H1 (cell line): ENCODE data around the gene RBFOX1. TPM values are rescaled to one million over a fixed set of nuclear protein-coding genes. Genes with fewer than 3 reads are reported as not detected.

ENCODE experiments used
- CTCF ChIA-PET: fragments of 300-600 bp; sonication (Branson Sonifier 250); formaldehyde crosslinking; loops from one replicate; lab custom pipeline; 2021; ENCODE audit not compliant: partially characterized antibody; lab: Charles Lee
- POLR2A ChIA-PET: fragments of 300-600 bp; sonication (Branson Sonifier 250); formaldehyde crosslinking; loops from one replicate; lab custom pipeline; 2021; ENCODE audit warnings: inconsistent platforms; ENCODE audit not compliant: partially characterized antibody; lab: Charles Lee
- DNase-seq, 2 experiments: peaks; one replicate each; pipeline versions ENCODE4 v3.0.0 to v3.0.0-alpha.2; 2010 to 2022; ENCODE audit warnings: low spot score in 2 of 2, low read depth in 1 of 2, mixed read lengths in 1 of 2
- FAIRE-seq: peaks from 2 replicates; lab custom pipeline; 2011; peaks lifted over from hg19 to GRCh38; lab: Jason Lieb, UNC
- H2AFZ ChIP-seq: 2 replicates; pipeline ENCODE4 v1.8.1; 2012; ENCODE audit warnings: low read length, inconsistent platforms
- H2AK5ac ChIP-seq: 2 replicates; pipeline ENCODE4 v1.6.1; 2013; ENCODE audit warnings: low read depth, low read length
- H2BK120ac ChIP-seq: replicated peaks from 2 replicates; pipeline ENCODE3; 2013; ENCODE audit warnings: low read depth, low read length, inconsistent platforms
- H2BK12ac ChIP-seq: 2 replicates; pipeline ENCODE4 v1.6.1; 2013; ENCODE audit warnings: low read depth, low read length
- H2BK15ac ChIP-seq: 2 replicates; pipeline ENCODE4 v1.6.1; 2013; ENCODE audit warnings: low read length
- H2BK20ac ChIP-seq: 2 replicates; pipeline ENCODE4 v1.6.1; 2013; ENCODE audit warnings: low read length
- H2BK5ac ChIP-seq: 2 replicates; pipeline ENCODE4 v1.6.1; 2013; ENCODE audit warnings: low read depth, low read length
- H3K14ac ChIP-seq: 2 replicates; pipeline ENCODE4 v1.6.1; 2013; ENCODE audit warnings: inconsistent platforms; ENCODE audit not compliant: insufficient read length
- H3K18ac ChIP-seq: 2 replicates; pipeline ENCODE4 v1.6.1; 2013; ENCODE audit warnings: low read length; ENCODE audit errors: extremely low read depth
- H3K23ac ChIP-seq: 2 replicates; pipeline ENCODE4 v1.6.1; 2013; ENCODE audit warnings: inconsistent platforms; ENCODE audit not compliant: insufficient read length
- H3K23me2 ChIP-seq: 2 replicates; pipeline ENCODE4 v1.6.1; 2013; ENCODE audit warnings: low read depth, low read length
- H3K27ac ChIP-seq: 2 replicates; pipeline ENCODE4 v1.6.1; 2011; ENCODE audit warnings: low read depth, low read length, inconsistent platforms
- H3K27me3 ChIP-seq, 4 experiments: replicated peaks in 1 of 4; 1 replicate in 1 of 4; 2 replicates in 3 of 4; pipeline versions ENCODE4 v1.6.1 to v1.8.1; 2011 to 2013; ENCODE audit warnings: low read length in 3 of 4, mild to moderate bottlenecking in 3 of 4, inconsistent platforms in 2 of 4, mixed read lengths in 2 of 4, moderate library complexity in 1 of 4; ENCODE audit not compliant: control insufficient read depth in 3 of 4, insufficient read depth in 3 of 4; ENCODE audit errors: extremely low read depth in 1 of 4
- H3K36me3 ChIP-seq, 4 experiments: 2 replicates each; pipeline versions ENCODE4 v1.6.1 to v1.8.1; 2011 to 2013; ENCODE audit warnings: mild to moderate bottlenecking in 4 of 4, low read length in 3 of 4, moderate library complexity in 2 of 4, control low read depth in 1 of 4, inconsistent platforms in 1 of 4; ENCODE audit not compliant: insufficient read depth in 4 of 4, control insufficient read depth in 2 of 4
- H3K4ac ChIP-seq: replicated peaks from 2 replicates; pipeline ENCODE3; 2013; ENCODE audit warnings: low read length, low read depth, mixed read lengths, inconsistent platforms; ENCODE audit not compliant: insufficient read length
- H3K4me1 ChIP-seq, 4 experiments: replicated peaks in 1 of 4; 1 replicate in 1 of 4; 2 replicates in 3 of 4; pipeline versions ENCODE4 v1.6.1 to v1.8.1; 2011 to 2013; ENCODE audit warnings: low read length in 3 of 4, inconsistent platforms in 2 of 4, mixed read lengths in 1 of 4; ENCODE audit not compliant: insufficient read depth in 4 of 4, control insufficient read depth in 3 of 4
- H3K4me2 ChIP-seq, 2 experiments: 2 replicates each; pipeline versions ENCODE4 v1.6.1 to v1.8.1; 2011 to 2013; ENCODE audit warnings: low read depth in 2 of 2, low read length in 2 of 2, control low read depth in 1 of 2, inconsistent platforms in 1 of 2, mild to moderate bottlenecking in 1 of 2; ENCODE audit not compliant: insufficient read depth in 1 of 2
- H3K4me3 ChIP-seq, 4 experiments: fragments of 200-600, 300-600 bp in 1 of 4; sonication (generic), shearing (Covaris generic), sonication (Bioruptor Twin) in 1 of 4; 2 replicates each; pipeline versions ENCODE4 v1.5.1 to v1.8.1; 2011 to 2016; ENCODE audit warnings: low read length in 4 of 4, low read depth in 3 of 4, control low read depth in 2 of 4, inconsistent platforms in 2 of 4, mild to moderate bottlenecking in 2 of 4, mixed read lengths in 1 of 4, moderate library complexity in 1 of 4; ENCODE audit not compliant: insufficient read depth in 2 of 4; ENCODE audit errors: extremely low read depth in 1 of 4
- H3K56ac ChIP-seq: replicated peaks from 2 replicates; pipeline ENCODE3; 2013; ENCODE audit warnings: low read depth, mild to moderate bottlenecking, mixed read lengths, low read length, inconsistent platforms; ENCODE audit not compliant: insufficient read length
- H3K79me1 ChIP-seq: 2 replicates; pipeline ENCODE4 v1.6.1; 2013; ENCODE audit warnings: low read depth, low read length, control low read depth
- H3K79me2 ChIP-seq, 2 experiments: 2 replicates each; pipeline versions ENCODE4 v1.6.1 to v1.8.1; 2012 to 2013; ENCODE audit warnings: low read length in 2 of 2, mild to moderate bottlenecking in 2 of 2, inconsistent platforms in 1 of 2; ENCODE audit not compliant: insufficient read depth in 2 of 2, control insufficient read depth in 1 of 2
- H3K9ac ChIP-seq, 4 experiments: replicated peaks in 1 of 4; 1 replicate in 1 of 4; 2 replicates in 3 of 4; pipeline versions ENCODE4 v1.6.1 to v1.8.1; 2011 to 2013; ENCODE audit warnings: low read depth in 3 of 4, low read length in 3 of 4, control low read depth in 2 of 4, mild to moderate bottlenecking in 2 of 4, moderate library complexity in 2 of 4, inconsistent platforms in 1 of 4; ENCODE audit errors: extremely low read depth in 1 of 4
- H3K9me3 ChIP-seq, 2 experiments: 2 replicates each; pipeline versions ENCODE4 v1.6.1 to v1.8.1; 2012 to 2013; ENCODE audit warnings: mild to moderate bottlenecking in 2 of 2, moderate library complexity in 2 of 2, control low read depth in 1 of 2, inconsistent platforms in 1 of 2, low read depth in 1 of 2, low read length in 1 of 2, mixed read lengths in 1 of 2; ENCODE audit not compliant: insufficient read depth in 2 of 2
- H4K20me1 ChIP-seq, 2 experiments: replicated peaks in 1 of 2; 2 replicates each; pipeline versions ENCODE3 to v1.8.1; 2011 to 2013; ENCODE audit warnings: inconsistent platforms in 2 of 2, low read length in 2 of 2, mild to moderate bottlenecking in 1 of 2; ENCODE audit not compliant: insufficient read depth in 2 of 2, control insufficient read depth in 1 of 2
- H4K5ac ChIP-seq: 2 replicates; pipeline ENCODE4 v1.6.1; 2013; ENCODE audit warnings: low read length, low read depth, mixed read lengths, inconsistent platforms; ENCODE audit not compliant: insufficient read length
- H4K8ac ChIP-seq: 2 replicates; pipeline ENCODE4 v1.8.0; 2013; ENCODE audit warnings: mild to moderate bottlenecking, moderate library complexity, low read length, inconsistent platforms; ENCODE audit not compliant: insufficient read depth; ENCODE audit errors: extremely low read depth
- H4K91ac ChIP-seq: replicated peaks from 2 replicates; pipeline ENCODE3; 2013; ENCODE audit warnings: low read length, mixed read lengths, inconsistent platforms; ENCODE audit not compliant: insufficient read length
- CEBPB ChIP-seq: IDR thresholded peaks from 2 replicates; pipeline ENCODE4 v1.6.1; 2012; ENCODE audit warnings: low read depth, low read length
- CTBP2 ChIP-seq: IDR thresholded peaks from 2 replicates; pipeline ENCODE4 v1.7.0; 2011; ENCODE audit warnings: borderline replicate concordance, mild to moderate bottlenecking, moderate library complexity, mixed read lengths, low read length; ENCODE audit not compliant: insufficient read depth, insufficient read length
- FOSL1 ChIP-seq: IDR thresholded peaks from 2 replicates; pipeline ENCODE4 v1.6.1; 2011; ENCODE audit warnings: mild to moderate bottlenecking, low read depth, low read length, moderate library complexity; ENCODE audit not compliant: insufficient read depth
- KDM4A ChIP-seq: IDR thresholded peaks from one replicate; pipeline ENCODE4 v1.7.1; 2012; ENCODE audit warnings: low read depth, mild to moderate bottlenecking, moderate library complexity, low read length, inconsistent platforms; ENCODE audit not compliant: severe bottlenecking
- KDM5A ChIP-seq: fragments of 200-600 bp; IDR thresholded peaks from 2 replicates; pipeline ENCODE4 v1.7.1; 2012; ENCODE audit warnings: mild to moderate bottlenecking, low read length, inconsistent platforms, mixed read lengths
- NANOG ChIP-seq: IDR thresholded peaks from 2 replicates; pipeline ENCODE4 v1.6.1; 2011; ENCODE audit warnings: low read length, low read depth, mild to moderate bottlenecking, inconsistent platforms; ENCODE audit not compliant: insufficient read depth, poor library complexity, severe bottlenecking
- NRF1 ChIP-seq: IDR thresholded peaks from 2 replicates; pipeline ENCODE4 v1.6.1; 2011; ENCODE audit warnings: mild to moderate bottlenecking, low read depth, low read length, improper control_type of control experiment
- SP2 ChIP-seq: IDR thresholded peaks from 2 replicates; pipeline ENCODE4 v1.6.1; 2012; ENCODE audit warnings: mild to moderate bottlenecking, low read length, inconsistent platforms
- WGBS, 2 experiments: shearing (Covaris generic) in 1 of 2; methylation state at CpG; one replicate each; pipeline versions ENCODE4 v1.1.6 to v1.1.7; 2013 to 2015; ENCODE audit warnings: low lambda C conversion rate in 2 of 2, mixed read lengths in 2 of 2, inconsistent platforms in 1 of 2, low coverage in 1 of 2, missing lambda C conversion rate in 1 of 2; ENCODE audit not compliant: insufficient replicate concordance in 2 of 2, insufficient coverage in 1 of 2, insufficient read length in 1 of 2; ENCODE audit errors: extremely low coverage in 1 of 2, missing lambda C conversion rate in 1 of 2; 5-methylcytosine and 5-hydroxymethylcytosine counted together
- polyA plus RNA-seq, 7 experiments: library from polyadenylated mRNA; depleted of rRNA in 3 of 7; stranded (reverse) in 5 of 7; unstranded in 2 of 7; fragments of >200 nt in 5 of 7; fragments of 200-250 nt in 2 of 7; gene quantifications; 1 replicate in 5 of 7; 2 replicates in 1 of 7; 4 replicates in 1 of 7; pipeline versions ENCODE4 v1.2.1 to v1.2.3, GENCODE V29; 2011 to 2013; ENCODE audit warnings: missing spikeins in 2 of 7, mixed read lengths in 2 of 7
- total RNA-seq: library from RNA; stranded (reverse); fragmentation: NEBNext Ultra II Directional; extraction: Animal tissue kit (Norgen Biotek cat#: 25700); gene quantifications from 2 replicates; pipeline ENCODE4 v1.2.1, GENCODE V29; 2021
- TF ChIP-seq, protein P1 (sequence below): IDR thresholded peaks from 2 replicates; pipeline ENCODE4 v1.6.1; 2012; ENCODE audit warnings: low read length, inconsistent platforms

Gene RBFOX1
- total and polyA plus RNA-seq, 2 of the 8 experiments (the other 6 are each of a cell fraction or from before 2014, with no cell fraction given): 1.7 to 2.8 TPM

- Histone ChIP-seq H3K18ac (no peak overlapping the region), H2BK20ac (no peak overlapping the region), H3K27ac (no peak overlapping the region), H3K9ac (no peak overlapping the region), H2BK120ac (no peak overlapping the region), H3K9me3 (no peaks in the 10 kb centered on the region), H3K23ac (no peak overlapping the region), H3K23me2 (no peaks in the 10 kb centered on the region; the same call in 1 of the 2 replicates), H3K4ac (no peak overlapping the region), H4K8ac (no peak overlapping the region), H2AK5ac (no peak overlapping the region), H3K79me1 (no peaks in the 10 kb centered on the region), H2BK12ac (no peak overlapping the region), H4K20me1 (no peaks in the 10 kb centered on the region), H3K79me2 (no peaks in the 10 kb centered on the region), H4K5ac (no peak overlapping the region), H2BK5ac (no peak overlapping the region), H3K14ac (no peak overlapping the region), H3K4me2 (no peak overlapping the region), H3K56ac (no peak overlapping the region), H3K4me1 (no peaks in the 10 kb centered on the region), H3K4me3 (no peak overlapping the region), H2BK15ac (no peak overlapping the region), H2AFZ (no peak overlapping the region), H3K27me3 (no peaks in the 10 kb centered on the region), H4K91ac (no peak overlapping the region), H3K36me3 (no peaks in the 10 kb centered on the region)
- 88% methylated on average over 8 of the region's 8 CpGs; no CpG with 5 or more reads in 1 of the 2 experiments for WGBS, 2 experiments
- DNase-seq (no peak), FAIRE-seq (no peak)
- no peak for TF ChIP-seq NANOG
- TF ChIP-seq FOSL1: no peak
- no peak for TF ChIP-seq NRF1
- no peak for TF ChIP-seq CEBPB
- TF ChIP-seq KDM5A: no peak
- TF ChIP-seq, protein P1, sequence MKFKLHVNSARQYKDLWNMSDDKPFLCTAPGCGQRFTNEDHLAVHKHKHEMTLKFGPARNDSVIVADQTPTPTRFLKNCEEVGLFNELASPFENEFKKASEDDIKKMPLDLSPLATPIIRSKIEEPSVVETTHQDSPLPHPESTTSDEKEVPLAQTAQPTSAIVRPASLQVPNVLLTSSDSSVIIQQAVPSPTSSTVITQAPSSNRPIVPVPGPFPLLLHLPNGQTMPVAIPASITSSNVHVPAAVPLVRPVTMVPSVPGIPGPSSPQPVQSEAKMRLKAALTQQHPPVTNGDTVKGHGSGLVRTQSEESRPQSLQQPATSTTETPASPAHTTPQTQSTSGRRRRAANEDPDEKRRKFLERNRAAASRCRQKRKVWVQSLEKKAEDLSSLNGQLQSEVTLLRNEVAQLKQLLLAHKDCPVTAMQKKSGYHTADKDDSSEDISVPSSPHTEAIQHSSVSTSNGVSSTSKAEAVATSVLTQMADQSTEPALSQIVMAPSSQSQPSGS: no peak
- no peak for TF ChIP-seq SP2
- no peak for TF ChIP-seq KDM4A
- no peak for TF ChIP-seq CTBP2
- POLR2A ChIA-PET: no interaction called here
- CTCF ChIA-PET: interaction anchor here (1.1 to 1.3 kb wide), 4 partner anchors 9 to 17 kb away, joined by 3 to 4 read pairs (median 3); no protein-coding TSS in a partner anchor
Measured at GRCh38 chr16:7330709-7331108, 1.9 kb upstream of the RBFOX1 start.
